Neutrophil (primary cell): ENCODE results near the gene ZNF484.
"Not testable (repeated sequence)": the region's sequence is repeated elsewhere in the genome, so short reads cannot be mapped to it uniquely, and the experiment has no call there.

Experiments used
- H3K27ac ChIP-seq: fragments of 200-600 bp; sonication (generic); 2 replicates; pipeline ENCODE4 v1.5.1; 2016; ENCODE audit warnings: mild to moderate bottlenecking, moderate library complexity
- H3K27me3 ChIP-seq: fragments of 200-600 bp; sonication (generic); 2 replicates; pipeline ENCODE4 v1.6.0; 2016; ENCODE audit warnings: mild to moderate bottlenecking
- H3K36me3 ChIP-seq: fragments of 200-600 bp; sonication (generic); 2 replicates; pipeline ENCODE4 v1.5.1; 2017
- H3K4me1 ChIP-seq, 2 experiments: fragments of 200-600 bp in 1 of 2; sonication (generic) in 1 of 2; 1 replicate in 1 of 2; 2 replicates in 1 of 2; pipeline versions ENCODE4 v1.5.1 to v1.6.1; 2013 to 2016; ENCODE audit warnings: low read depth in 1 of 2, low read length in 1 of 2, mild to moderate bottlenecking in 1 of 2, moderate library complexity in 1 of 2; ENCODE audit not compliant: control insufficient read depth in 1 of 2, insufficient read depth in 1 of 2
- H3K4me3 ChIP-seq, 2 experiments: fragments of 200-600 bp in 1 of 2; sonication (generic) in 1 of 2; 1 replicate in 1 of 2; 2 replicates in 1 of 2; pipeline ENCODE4 v1.5.1; 2013 to 2016; ENCODE audit warnings: low read depth in 1 of 2, low read length in 1 of 2, mild to moderate bottlenecking in 1 of 2, moderate library complexity in 1 of 2
- H3K9me3 ChIP-seq: fragments of 200-600 bp; sonication (generic); 2 replicates; pipeline ENCODE4 v1.5.1; 2016
- CTCF ChIP-seq: fragments of 200-600 bp; sonication (generic); IDR thresholded peaks from 2 replicates; pipeline ENCODE4 v1.5.1; 2016; ENCODE audit warnings: antibody characterized with exemption

Gene ZNF484

GRCh38 chr9:92887880-92888338, 10.1 kb upstream of the ZNF484 start:
- TF ChIP-seq CTCF: no peak
- Histone ChIP-seq H3K4me1 (no peaks in the 10 kb centered on the region), H3K27me3 (peaks cover 42% of the 10 kb centered on the region), H3K27ac (no peak overlapping the region), H3K4me3 (no peak overlapping the region), H3K36me3 (no peaks in the 10 kb centered on the region), H3K9me3 (no peaks in the 10 kb centered on the region)

- H3K36me3 ChIP-seq: not testable (repeated sequence)
Observed at GRCh38 chr9:92886846-92887610, 9.2 kb upstream of the ZNF484 start.

GRCh38 chr9:92883666-92884405, 6.0 kb upstream of the ZNF484 start:
- not testable (repeated sequence) for H3K4me3 ChIP-seq, H3K36me3 ChIP-seq, H3K27ac ChIP-seq, H3K9me3 ChIP-seq, H3K4me1 ChIP-seq
- H3K27me3 ChIP-seq: peaks cover 36% of the 10 kb centered on the region

More at GRCh38 chr9:92886846-92887610, 9.2 kb upstream of the ZNF484 start:
- not testable (repeated sequence) for H3K4me1 ChIP-seq, H3K4me3 ChIP-seq, H3K27ac ChIP-seq, H3K9me3 ChIP-seq
- H3K27me3 ChIP-seq: peaks cover 42% of the 10 kb centered on the region

GRCh38 chr9:92882276-92882675, 4.4 kb upstream of the ZNF484 start:
- Histone ChIP-seq H3K27ac (no peak overlapping the region), H3K36me3 (no peaks in the 10 kb centered on the region), H3K4me1 (peaks cover 4 to 9% of the 10 kb centered on the region in 2 experiments), H3K4me3 (no peak overlapping the region), H3K27me3 (peaks cover 21% of the 10 kb centered on the region), H3K9me3 (no peaks in the 10 kb centered on the region)
- TF ChIP-seq CTCF: no peak

- H3K27me3 ChIP-seq: no peaks in the 10 kb centered on the region
- no peaks in the 10 kb centered on the region for H3K36me3 ChIP-seq
- no peak overlapping the region for H3K27ac ChIP-seq
- H3K4me3 ChIP-seq: no peak overlapping the region
- H3K4me1 ChIP-seq: peaks cover 7 to 15% of the 10 kb centered on the region in 2 experiments
- H3K9me3 ChIP-seq: no peaks in the 10 kb centered on the region
- no peak for TF ChIP-seq CTCF
Observed at GRCh38 chr9:92875373-92875772, 2.5 kb downstream of the ZNF484 start.

- TF ChIP-seq CTCF: no peak
- Histone ChIP-seq H3K9me3 (no peaks in the 10 kb centered on the region), H3K27ac (no peak overlapping the region), H3K27me3 (no peaks in the 10 kb centered on the region), H3K4me1 (no peaks in the 10 kb centered on the region), H3K4me3 (no peak overlapping the region), H3K36me3 (peaks cover 3% of the 10 kb centered on the region)
Observed at GRCh38 chr9:92870289-92870688, 7.5 kb downstream of the ZNF484 start.

- H3K4me1 ChIP-seq, H3K36me3 ChIP-seq, H3K4me3 ChIP-seq, H3K27me3 ChIP-seq, H3K27ac ChIP-seq, H3K9me3 ChIP-seq: not testable (repeated sequence)
Observed at GRCh38 chr9:92866600-92866999, 11.2 kb downstream of the ZNF484 start.
